ENCODE data around the gene CCDC68.

CCDC68 gene

GRCh38 chr18:54878159-54878622 is 81.1 kb downstream of the CCDC68 start:
- H3K36me3 Mint-ChIP-seq (ENCODE audit: low read depth): no peaks in the 10 kb centered on the region
- TF ChIP-seq CTCF (IDR thresholded peaks at IDR 0.05): no peak
- no peak overlapping the region for H3K4me3 Mint-ChIP-seq
- DNase-seq: no peak
- peaks cover 3% of the 10 kb centered on the region for H3K27me3 Mint-ChIP-seq (ENCODE audit: low read depth, poor library complexity)
- H3K4me1 Mint-ChIP-seq: peaks cover 6% of the 10 kb centered on the region
- H3K9me3 Mint-ChIP-seq: peaks cover 4% of the 10 kb centered on the region
- no peak overlapping the region for H3K27ac Mint-ChIP-seq

DNA sequence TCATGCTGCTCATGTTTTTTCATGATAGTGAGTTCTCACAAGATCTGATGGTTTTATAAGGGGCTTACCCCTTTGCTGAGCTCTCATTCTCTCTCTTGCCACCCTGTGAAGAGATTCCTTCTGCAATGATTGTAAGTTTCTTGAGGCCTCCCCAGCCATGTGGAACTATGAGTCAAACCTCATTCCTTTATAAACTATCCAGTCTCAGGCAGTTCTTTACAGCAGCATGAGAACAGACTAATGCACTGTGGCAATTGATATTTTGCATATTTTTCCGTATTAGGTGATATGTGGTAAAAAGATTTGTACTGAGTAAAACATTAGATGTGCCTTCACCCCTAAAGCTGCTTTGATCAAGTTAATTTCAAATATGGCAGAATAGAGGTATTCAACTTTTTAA is 82.2 kb downstream of the CCDC68 start:
- peaks cover 6% of the 10 kb centered on the region for H3K4me1 Mint-ChIP-seq
- no peaks in the 10 kb centered on the region for H3K36me3 Mint-ChIP-seq (ENCODE audit: low read depth)
- no peak for DNase-seq
- H3K9me3 Mint-ChIP-seq: no peaks in the 10 kb centered on the region
- H3K27ac Mint-ChIP-seq: peak overlapping the region; percentile 3
- H3K27me3 Mint-ChIP-seq (ENCODE audit: low read depth, poor library complexity): peaks cover 3% of the 10 kb centered on the region
- TF ChIP-seq CTCF (IDR thresholded peaks at IDR 0.05): no peak
- no peak overlapping the region for H3K4me3 Mint-ChIP-seq

- Mint-ChIP-seq H3K4me1 (peaks cover 6% of the 10 kb centered on the region), H3K36me3 (ENCODE audit: low read depth) (no peaks in the 10 kb centered on the region), H3K4me3 (no peak overlapping the region), H3K9me3 (no peaks in the 10 kb centered on the region), H3K27ac (no peak overlapping the region), H3K27me3 (ENCODE audit: low read depth, poor library complexity) (peaks cover 3% of the 10 kb centered on the region)
- no peak for TF ChIP-seq CTCF (IDR thresholded peaks at IDR 0.05)
- no peak for DNase-seq
Measured at GRCh38 chr18:54875063-54875462, 84.2 kb downstream of the CCDC68 start.

- no peaks in the 10 kb centered on the region for H3K4me1 Mint-ChIP-seq
- H3K27ac Mint-ChIP-seq: peak overlapping the region; percentile 69
- no peak for TF ChIP-seq CTCF (IDR thresholded peaks at IDR 0.05)
- peaks cover 3% of the 10 kb centered on the region for H3K27me3 Mint-ChIP-seq (ENCODE audit: low read depth, poor library complexity)
- H3K9me3 Mint-ChIP-seq: no peaks in the 10 kb centered on the region
- H3K4me3 Mint-ChIP-seq: no peak overlapping the region
- DNase-seq: no peak
- H3K36me3 Mint-ChIP-seq (ENCODE audit: low read depth): no peaks in the 10 kb centered on the region
Measured at GRCh38 chr18:54873884-54874255, 85.4 kb downstream of the CCDC68 start.

- no peak overlapping the region for H3K27ac Mint-ChIP-seq
- TF ChIP-seq CTCF (IDR thresholded peaks at IDR 0.05): no peak
Measured at GRCh38 chr18:54872681-54873080, 86.6 kb downstream of the CCDC68 start.

GRCh38 chr18:54871231-54871630 is 88.0 kb downstream of the CCDC68 start:
- peaks cover 3% of the 10 kb centered on the region for H3K27me3 Mint-ChIP-seq (ENCODE audit: low read depth, poor library complexity)
- DNase-seq: no peak
- no peak overlapping the region for H3K27ac Mint-ChIP-seq
- H3K4me3 Mint-ChIP-seq: no peak overlapping the region
- peaks cover 4% of the 10 kb centered on the region for H3K9me3 Mint-ChIP-seq
- H3K4me1 Mint-ChIP-seq: no peaks in the 10 kb centered on the region
- TF ChIP-seq CTCF (IDR thresholded peaks at IDR 0.05): no peak
- no peaks in the 10 kb centered on the region for H3K36me3 Mint-ChIP-seq (ENCODE audit: low read depth)

More at GRCh38 chr18:54872681-54873080, 86.6 kb downstream of the CCDC68 start:
- no peaks in the 10 kb centered on the region for H3K4me1 Mint-ChIP-seq
- H3K36me3 Mint-ChIP-seq (ENCODE audit: low read depth): no peaks in the 10 kb centered on the region
- H3K4me3 Mint-ChIP-seq: no peak overlapping the region
- no peaks in the 10 kb centered on the region for H3K9me3 Mint-ChIP-seq
- peaks cover 3% of the 10 kb centered on the region for H3K27me3 Mint-ChIP-seq (ENCODE audit: low read depth, poor library complexity)
- DNase-seq: no peak
